PC-3 (cell line): ENCODE results near the gene VAMP8. TPM values are rescaled to one million over a fixed set of nuclear protein-coding genes. Genes with fewer than 3 reads are reported as not detected.

Experiments
- ATAC-seq: fragments of 200-7000 bp; cut with Tn5 transposase; 2 replicates; pipeline ENCODE4 v1.9.1; 2020; ENCODE audit warnings: mild to moderate bottlenecking, moderate library complexity
- BruUV-seq: library from RNA; stranded (reverse); fragments of 400-500 nt; replicated peaks from 2 replicates; lab custom pipeline; 2021; lab: Mats Ljungman, UMichigan
- CTCF ChIA-PET: fragments of 300-600 bp; sonication (Branson Sonifier 250); formaldehyde crosslinking; loops from one replicate; lab custom pipeline; 2022; ENCODE audit warnings: antibody characterized with exemption; lab: Charles Lee
- POLR2A ChIA-PET: fragments of 300-600 bp; sonication (Branson Sonifier 250); formaldehyde crosslinking; loops from one replicate; lab custom pipeline; 2022; ENCODE audit warnings: antibody characterized with exemption; ENCODE audit not compliant: unreplicated experiment; lab: Charles Lee
- DNase-seq: peaks from one replicate; pipeline ENCODE4 v3.0.0-alpha.2; 2015
- H2AFZ ChIP-seq: fragments of 300-600 bp; sonication (generic); 2 replicates; pipeline ENCODE4 v1.6.0; 2016; ENCODE audit warnings: antibody characterized with exemption, low read length
- H3F3A ChIP-seq: fragments of 300-600 bp; sonication (generic); one replicate; pipeline ENCODE4 v1.6.0; 2017; ENCODE audit warnings: antibody characterized with exemption, low read length, control low read depth, mild to moderate bottlenecking; ENCODE audit not compliant: unreplicated experiment
- H3K27ac ChIP-seq: fragments of 300-600 bp; sonication (generic); 2 replicates; pipeline ENCODE4 v1.5.1; 2016; ENCODE audit warnings: mild to moderate bottlenecking, low read length
- H3K27me3 ChIP-seq: fragments of 300-600 bp; sonication (generic); 2 replicates; pipeline ENCODE4 v1.6.1; 2016; ENCODE audit warnings: low read length, mixed read lengths
- H3K36me3 ChIP-seq: fragments of 300-600 bp; sonication (generic); 2 replicates; pipeline ENCODE4 v1.6.1; 2016; ENCODE audit warnings: low read depth, mixed run types, low read length, mixed read lengths
- H3K4me1 ChIP-seq: fragments of 300-600 bp; sonication (generic); 2 replicates; pipeline ENCODE4 v1.5.1; 2016; ENCODE audit warnings: low read length; ENCODE audit not compliant: insufficient read depth
- H3K4me2 ChIP-seq: fragments of 300-600 bp; sonication (generic); 2 replicates; pipeline ENCODE4 v1.6.0; 2016; ENCODE audit warnings: low read length
- H3K4me3 ChIP-seq: fragments of 300-600 bp; sonication (generic); 2 replicates; pipeline ENCODE4 v1.5.1; 2016; ENCODE audit warnings: mild to moderate bottlenecking, low read length, mixed read lengths
- H3K79me2 ChIP-seq: fragments of 300-600 bp; sonication (generic); 2 replicates; pipeline ENCODE4 v1.6.1; 2017; ENCODE audit warnings: low read length, mixed read lengths
- H3K9ac ChIP-seq: fragments of 300-600 bp; sonication (generic); 2 replicates; pipeline ENCODE4 v1.6.0; 2016; ENCODE audit warnings: mild to moderate bottlenecking, low read length
- H3K9me2 ChIP-seq: fragments of 300-600 bp; sonication (generic); replicated peaks from 2 replicates; pipeline ENCODE4 v1.6.1; 2016; ENCODE audit warnings: mixed run types, low read length, mixed read lengths
- H3K9me3 ChIP-seq: fragments of 300-600 bp; sonication (generic); 2 replicates; pipeline ENCODE4 v1.6.1; 2016; ENCODE audit warnings: low read length, mixed read lengths
- H4K20me1 ChIP-seq: fragments of 300-600 bp; sonication (generic); 2 replicates; pipeline ENCODE4 v1.6.1; 2016; ENCODE audit warnings: low read length, mixed read lengths
- EZH2 ChIP-seq: fragments of 300-600 bp; sonication (generic); IDR thresholded peaks from one replicate; pipeline ENCODE4 v1.6.1; 2017; ENCODE audit warnings: antibody characterized with exemption, mild to moderate bottlenecking, low read length; ENCODE audit not compliant: unreplicated experiment
- EZH2phosphoT487 ChIP-seq: fragments of 300-600 bp; sonication (generic); IDR thresholded peaks from 2 replicates; pipeline ENCODE4 v1.6.1; 2018; ENCODE audit warnings: mild to moderate bottlenecking, antibody characterized with exemption, low read length, borderline replicate concordance
- intact Hi-C: fragments of 100-400 bp; cut with micrococcal nuclease; formaldehyde crosslinking; loops from 2 replicates; pipeline ENCODE4 v1.9.0; 2023
- total RNA-seq: library from RNA; depleted of rRNA; stranded (reverse); fragments of >200 nt; gene quantifications from 2 replicates; pipeline ENCODE4 v1.2.3, GENCODE V29; 2014
- TF ChIP-seq, protein P1 (sequence below): fragments of 300-600 bp; sonication (generic); conservative IDR thresholded peaks from 2 replicates; pipeline ENCODE4 v1.5.1; 2017; ENCODE audit warnings: antibody characterized with exemption, low read depth, mild to moderate bottlenecking, low read length

The VAMP8 gene
- total RNA-seq, 1 experiment from 2014 or later, result 142 TPM

DNA sequence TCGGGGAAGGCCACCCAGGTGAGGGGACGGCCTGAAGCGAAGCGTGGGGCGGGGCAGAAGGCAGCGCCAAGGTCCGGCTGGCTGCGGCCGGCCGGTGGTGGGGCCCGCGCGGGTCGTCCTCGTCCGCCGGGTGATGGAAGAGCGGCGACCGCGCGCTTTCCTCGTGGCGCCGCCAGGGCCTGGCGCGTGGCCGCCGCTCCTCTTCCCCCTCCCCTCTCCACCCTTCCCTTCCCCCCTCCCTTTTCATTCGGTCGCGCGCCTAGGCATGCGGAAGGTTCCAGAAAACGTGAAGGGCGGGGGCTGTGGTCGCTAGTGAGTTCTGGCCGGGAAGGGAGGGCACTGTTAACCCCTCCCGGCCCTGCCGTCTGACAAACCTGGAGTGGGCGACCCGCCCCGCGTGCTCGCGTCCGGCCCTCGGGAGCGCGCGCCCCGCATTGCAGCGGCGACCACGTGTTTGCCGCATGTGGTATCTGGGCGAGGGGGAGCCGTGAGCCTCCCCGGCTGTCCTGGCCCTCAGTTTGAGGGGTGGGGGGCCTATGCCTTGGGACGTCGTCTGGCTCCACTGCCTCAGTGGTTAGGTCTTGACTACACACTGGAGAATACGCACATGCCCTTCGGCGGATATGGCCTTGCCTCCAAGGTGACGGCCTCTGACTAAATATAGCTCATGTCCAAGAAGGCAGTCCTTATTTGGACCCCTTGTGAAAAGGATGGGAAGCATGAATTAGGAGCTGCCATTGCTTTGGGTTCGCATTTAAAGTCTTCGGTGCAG is 37.8 kb upstream of the VAMP8 start:
- peak; percentile 53 for DNase-seq
- Histone ChIP-seq H4K20me1 (peaks cover 51% of the 10 kb centered on the region), H3K9me3 (no peaks in the 10 kb centered on the region)

DNA sequence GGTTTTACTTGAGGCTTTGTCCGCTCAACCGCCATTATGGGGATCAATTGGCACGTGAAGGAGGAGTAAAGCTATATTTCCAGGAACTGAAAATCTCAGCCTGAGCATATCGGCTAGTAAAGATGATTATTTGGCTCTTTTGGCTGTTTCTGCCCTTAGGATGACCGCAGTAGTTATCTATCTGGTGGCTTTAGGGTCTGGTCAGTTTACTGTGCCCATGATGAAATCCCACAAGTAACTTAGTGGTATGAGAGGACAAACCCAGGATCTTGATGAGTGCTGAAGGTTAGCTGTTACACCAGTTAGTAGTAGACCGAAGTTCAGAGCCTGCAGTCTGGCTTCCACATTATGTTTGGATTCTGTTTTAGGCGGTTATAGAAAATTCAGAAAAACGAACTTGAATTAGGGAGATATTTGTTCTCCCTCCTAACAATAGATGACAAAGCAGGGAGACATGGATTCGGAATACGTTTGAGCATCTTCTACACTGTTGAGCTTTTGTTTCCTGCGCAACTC is 37.2 kb upstream of the VAMP8 start:
- intact Hi-C loops, result no loop called here
- Histone ChIP-seq H3K4me3 (peak overlapping the region; percentile 95), H3K36me3 (peaks cover 50% of the 10 kb centered on the region), H3K27ac (peak overlapping the region; percentile 97), H3F3A (peaks cover 46% of the 10 kb centered on the region), H3K9me2 (no peaks in the 10 kb centered on the region), H2AFZ (no peak overlapping the region), H3K27me3 (no peaks in the 10 kb centered on the region), H3K9ac (peak overlapping the region; percentile 100), H3K4me1 (peaks cover 47% of the 10 kb centered on the region), H3K4me2 (peak overlapping the region; percentile 99), H3K9me3 (no peaks in the 10 kb centered on the region), H4K20me1 (peaks cover 55% of the 10 kb centered on the region), H3K79me2 (peaks cover 74% of the 10 kb centered on the region)
- ATAC-seq (no peak), DNase-seq (no peak)
- BruUV-seq, result TSS peak; percentile 30
- ChIA-PET CTCF (interaction anchor here (0.6 to 1.9 kb wide), 3 partner anchors 12 to 119 kb away, joined by 3 to 8 read pairs (median 4); no protein-coding TSS in a partner anchor), POLR2A (interaction anchor here (0.6 to 3.5 kb wide), 2 partner anchors 36 to 72 kb away, joined by 3 to 27 read pairs; no protein-coding TSS in a partner anchor)
- TF ChIP-seq, protein P1, sequence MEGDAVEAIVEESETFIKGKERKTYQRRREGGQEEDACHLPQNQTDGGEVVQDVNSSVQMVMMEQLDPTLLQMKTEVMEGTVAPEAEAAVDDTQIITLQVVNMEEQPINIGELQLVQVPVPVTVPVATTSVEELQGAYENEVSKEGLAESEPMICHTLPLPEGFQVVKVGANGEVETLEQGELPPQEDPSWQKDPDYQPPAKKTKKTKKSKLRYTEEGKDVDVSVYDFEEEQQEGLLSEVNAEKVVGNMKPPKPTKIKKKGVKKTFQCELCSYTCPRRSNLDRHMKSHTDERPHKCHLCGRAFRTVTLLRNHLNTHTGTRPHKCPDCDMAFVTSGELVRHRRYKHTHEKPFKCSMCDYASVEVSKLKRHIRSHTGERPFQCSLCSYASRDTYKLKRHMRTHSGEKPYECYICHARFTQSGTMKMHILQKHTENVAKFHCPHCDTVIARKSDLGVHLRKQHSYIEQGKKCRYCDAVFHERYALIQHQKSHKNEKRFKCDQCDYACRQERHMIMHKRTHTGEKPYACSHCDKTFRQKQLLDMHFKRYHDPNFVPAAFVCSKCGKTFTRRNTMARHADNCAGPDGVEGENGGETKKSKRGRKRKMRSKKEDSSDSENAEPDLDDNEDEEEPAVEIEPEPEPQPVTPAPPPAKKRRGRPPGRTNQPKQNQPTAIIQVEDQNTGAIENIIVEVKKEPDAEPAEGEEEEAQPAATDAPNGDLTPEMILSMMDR, result no peak
- TF ChIP-seq EZH2, result no peak
- TF ChIP-seq EZH2phosphoT487, result no peak

More for the DNA sequence above, 37.8 kb upstream of the VAMP8 start:
- ChIA-PET CTCF (interaction anchor here (0.6 to 1.9 kb wide), 3 partner anchors 12 to 118 kb away, joined by 3 to 8 read pairs (median 4); no protein-coding TSS in a partner anchor), POLR2A (interaction anchor here (0.6 to 3.5 kb wide), 9 partner anchors 9 to 120 kb away, joined by 3 to 27 read pairs (median 4); partner anchors contain the start of gene RNF181)
- H3K36me3 ChIP-seq, result peaks cover 45% of the 10 kb centered on the region
- peak overlapping the region; percentile 95 for H3K4me3 ChIP-seq
- peaks cover 43% of the 10 kb centered on the region for H3F3A ChIP-seq
- H3K27ac ChIP-seq, result peak overlapping the region; percentile 97
- no TSS peak for BruUV-seq
- intact Hi-C loops, result no loop called here
- no peaks in the 10 kb centered on the region for H3K27me3 ChIP-seq
- TF ChIP-seq, protein P1, result no peak
- TF ChIP-seq EZH2 (no peak), EZH2phosphoT487 (no peak)
- ATAC-seq, result peak; percentile 6
- peak overlapping the region; percentile 100 for H3K9ac ChIP-seq
- no peaks in the 10 kb centered on the region for H3K9me2 ChIP-seq
- H3K4me2 ChIP-seq, result peak overlapping the region; percentile 99
- H3K4me1 ChIP-seq, result peaks cover 48% of the 10 kb centered on the region
- H3K79me2 ChIP-seq, result peaks cover 74% of the 10 kb centered on the region
- H2AFZ ChIP-seq, result no peak overlapping the region
